ENCODE results near the gene VGLL4.

The VGLL4 gene

GRCh38 chr3:11624704-11625375 lies 18.9 kb downstream of the VGLL4 start:
- DNase-seq (ENCODE audit: low spot score in 2 of 2), result no peak
- Mint-ChIP-seq H3K36me3 (peaks cover 14% of the 10 kb centered on the region), H3K9me3 (no peaks in the 10 kb centered on the region), H3K27ac (peak overlapping the region; percentile 82), H3K4me3 (peak overlapping the region; percentile 58), H3K4me1 (peaks cover 74% of the 10 kb centered on the region)
- ATAC-seq, result no peak

GRCh38 chr3:11624161-11624560 lies 19.6 kb downstream of the VGLL4 start:
- ATAC-seq, result peak; percentile 93
- H3K9me3 Mint-ChIP-seq, result no peaks in the 10 kb centered on the region
- peak overlapping the region; percentile 58 for H3K4me3 Mint-ChIP-seq
- H3K27ac Mint-ChIP-seq, result peak overlapping the region; percentile 82
- H3K36me3 Mint-ChIP-seq, result peaks cover 14% of the 10 kb centered on the region
- H3K4me1 Mint-ChIP-seq, result peaks cover 75% of the 10 kb centered on the region
- peak; percentile 25 to 78 for DNase-seq (ENCODE audit: low spot score in 2 of 2)

GRCh38 chr3:11622586-11623550 lies 20.8 kb downstream of the VGLL4 start:
- DNase-seq (ENCODE audit: low spot score in 2 of 2) (no peak), ATAC-seq (no peak)
- H3K4me1 Mint-ChIP-seq, result peaks cover 80% of the 10 kb centered on the region
- no peak overlapping the region for H3K4me3 Mint-ChIP-seq
- H3K27ac Mint-ChIP-seq, result peak overlapping the region; percentile 24
- no peaks in the 10 kb centered on the region for H3K9me3 Mint-ChIP-seq
- peaks cover 14% of the 10 kb centered on the region for H3K36me3 Mint-ChIP-seq

- Mint-ChIP-seq H3K36me3 (peaks cover 15% of the 10 kb centered on the region), H3K4me3 (no peak overlapping the region), H3K4me1 (peaks cover 78% of the 10 kb centered on the region), H3K27ac (no peak overlapping the region), H3K9me3 (no peaks in the 10 kb centered on the region)
- ATAC-seq, result no peak
- no peak for DNase-seq (ENCODE audit: low spot score in 2 of 2)
Observed at GRCh38 chr3:11621077-11621476, 22.6 kb downstream of the VGLL4 start.

DNA sequence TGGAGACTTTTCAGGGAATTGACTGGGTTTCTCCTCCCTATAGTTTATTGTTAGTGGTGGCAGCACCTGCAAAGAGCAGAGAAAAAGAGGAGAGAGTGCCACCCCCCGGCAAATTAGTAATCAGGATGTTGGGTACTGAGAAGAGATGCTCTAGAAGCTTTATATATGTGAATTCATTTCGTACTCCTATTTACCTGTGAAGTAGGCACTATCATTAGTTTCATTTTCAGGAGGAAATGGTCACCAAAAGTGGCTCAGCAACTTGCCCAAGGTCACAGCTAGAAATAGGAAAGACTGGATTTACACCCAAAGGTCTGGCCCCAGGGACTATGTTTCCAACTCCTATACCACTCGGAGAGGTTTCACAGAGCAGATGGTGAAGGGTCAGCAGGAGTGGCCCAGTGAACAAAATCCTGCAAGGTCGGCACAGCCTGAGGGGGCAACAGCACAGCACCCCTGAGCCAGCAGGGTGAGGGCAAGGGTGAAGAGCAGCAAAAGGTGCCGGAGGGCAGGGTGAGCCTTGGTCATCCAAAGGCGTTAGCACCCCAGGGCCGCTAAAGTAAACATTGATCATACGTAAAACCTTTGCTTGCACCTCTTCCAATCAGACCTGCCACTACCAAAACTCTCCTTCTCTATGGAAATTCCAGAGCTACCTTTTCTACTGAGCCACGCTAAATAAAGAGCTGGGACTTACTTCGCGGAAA lies 23.6 kb downstream of the VGLL4 start:
- H3K27ac Mint-ChIP-seq, result no peak overlapping the region
- ATAC-seq (no peak), DNase-seq (ENCODE audit: low spot score in 2 of 2) (no peak)
- peaks cover 79% of the 10 kb centered on the region for H3K4me1 Mint-ChIP-seq
- peaks cover 17% of the 10 kb centered on the region for H3K36me3 Mint-ChIP-seq
- H3K9me3 Mint-ChIP-seq, result no peaks in the 10 kb centered on the region
- H3K4me3 Mint-ChIP-seq, result no peak overlapping the region

DNA sequence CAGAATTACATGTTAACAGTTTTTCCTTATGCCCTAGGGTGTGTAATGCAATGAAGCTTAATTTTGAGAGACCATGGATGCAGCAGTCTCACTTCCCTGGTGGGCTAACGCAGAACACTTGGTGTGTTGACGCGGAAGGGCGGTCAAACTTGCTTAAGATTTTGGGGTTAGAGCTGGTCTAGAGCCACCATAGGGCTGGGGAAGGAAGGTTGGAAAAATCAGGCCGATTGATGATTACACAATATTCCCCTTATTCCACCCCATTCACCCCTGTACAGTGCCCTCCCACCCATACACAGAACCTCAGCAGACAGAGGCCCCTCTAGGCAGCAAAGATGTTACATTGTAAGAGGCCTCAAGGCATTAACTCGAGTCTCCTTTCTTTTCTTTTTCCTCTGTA lies 24.3 kb downstream of the VGLL4 start:
- no peak for DNase-seq (ENCODE audit: low spot score in 2 of 2)
- H3K27ac Mint-ChIP-seq, result peak overlapping the region; percentile 38
- no peak for ATAC-seq
- H3K4me3 Mint-ChIP-seq, result no peak overlapping the region
- H3K9me3 Mint-ChIP-seq, result no peaks in the 10 kb centered on the region
- H3K36me3 Mint-ChIP-seq, result peaks cover 11% of the 10 kb centered on the region
- H3K4me1 Mint-ChIP-seq, result peaks cover 74% of the 10 kb centered on the region

GRCh38 chr3:11618904-11619303 lies 24.8 kb downstream of the VGLL4 start:
- peak overlapping the region; percentile 38 for H3K27ac Mint-ChIP-seq
- H3K4me3 Mint-ChIP-seq, result no peak overlapping the region
- H3K9me3 Mint-ChIP-seq, result no peaks in the 10 kb centered on the region
- peaks cover 11% of the 10 kb centered on the region for H3K36me3 Mint-ChIP-seq
- DNase-seq (ENCODE audit: low spot score in 2 of 2) (no peak), ATAC-seq (no peak)
- H3K4me1 Mint-ChIP-seq, result peaks cover 74% of the 10 kb centered on the region

DNA sequence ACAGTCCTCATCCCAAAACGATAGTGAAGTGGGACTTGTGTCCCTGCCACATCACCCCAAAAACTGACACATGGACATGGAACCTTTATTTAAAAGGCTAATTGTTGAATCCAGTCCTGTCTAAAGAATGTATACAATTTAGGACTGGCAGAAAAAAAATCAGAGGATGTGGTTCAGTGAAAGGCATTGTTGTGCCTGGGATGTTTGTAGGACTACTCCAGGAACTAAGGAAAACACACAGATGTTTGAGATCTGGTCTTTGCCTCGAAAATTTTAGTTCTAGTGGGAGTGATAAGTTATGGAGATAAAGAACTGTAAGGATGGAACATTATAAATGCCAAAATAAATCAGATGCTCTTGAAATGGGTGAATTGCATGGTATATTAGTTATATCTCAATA lies 27.2 kb downstream of the VGLL4 start:
- no peak overlapping the region for H3K4me3 Mint-ChIP-seq
- H3K4me1 Mint-ChIP-seq, result peaks cover 76% of the 10 kb centered on the region
- DNase-seq (ENCODE audit: low spot score in 2 of 2), result no peak

GRCh38 chr3:11613851-11614487 lies 29.7 kb downstream of the VGLL4 start:
- ATAC-seq, result peak; percentile 34

More for the DNA sequence above, 27.2 kb downstream of the VGLL4 start:
- peaks cover 16% of the 10 kb centered on the region for H3K36me3 Mint-ChIP-seq
- no peaks in the 10 kb centered on the region for H3K9me3 Mint-ChIP-seq
- peak overlapping the region; percentile 56 for H3K27ac Mint-ChIP-seq
- ATAC-seq, result no peak

DNA sequence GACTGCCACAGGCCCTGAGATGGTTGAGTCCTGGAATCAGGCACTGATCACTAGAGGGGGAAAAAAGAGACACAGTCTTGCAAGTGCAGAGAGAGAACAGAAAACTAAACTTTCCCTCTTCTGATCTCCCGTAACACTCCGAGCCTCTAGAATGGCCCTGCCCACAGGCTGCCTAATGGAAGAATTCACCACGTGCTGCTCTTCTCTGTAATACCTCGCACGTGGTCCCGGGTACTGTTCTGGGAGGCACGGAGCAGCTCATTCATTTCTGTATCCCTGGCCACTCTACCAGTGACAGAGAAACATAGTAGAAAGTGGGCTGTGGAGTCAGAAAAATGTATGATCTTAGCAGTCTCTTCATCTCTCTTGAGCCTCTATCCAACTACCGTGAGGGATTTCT lies 30.4 kb downstream of the VGLL4 start:
- DNase-seq (ENCODE audit: low spot score in 2 of 2) (no peak), ATAC-seq (no peak)
- peaks cover 75% of the 10 kb centered on the region for H3K4me1 Mint-ChIP-seq
- H3K4me3 Mint-ChIP-seq, result no peak overlapping the region
- peaks cover 22% of the 10 kb centered on the region for H3K36me3 Mint-ChIP-seq
- H3K27ac Mint-ChIP-seq, result peak overlapping the region; percentile 9
- no peaks in the 10 kb centered on the region for H3K9me3 Mint-ChIP-seq

More at GRCh38 chr3:11613851-11614487, 29.7 kb downstream of the VGLL4 start:
- Mint-ChIP-seq H3K9me3 (no peaks in the 10 kb centered on the region), H3K27ac (no peak overlapping the region), H3K36me3 (peaks cover 22% of the 10 kb centered on the region), H3K4me3 (no peak overlapping the region), H3K4me1 (peaks cover 77% of the 10 kb centered on the region)
- DNase-seq (ENCODE audit: low spot score in 2 of 2), result no peak

- Mint-ChIP-seq H3K4me3 (no peak overlapping the region), H3K27ac (peak overlapping the region; percentile 9), H3K9me3 (no peaks in the 10 kb centered on the region), H3K36me3 (peaks cover 21% of the 10 kb centered on the region), H3K4me1 (peaks cover 75% of the 10 kb centered on the region)
- DNase-seq (ENCODE audit: low spot score in 2 of 2), result no peak
- ATAC-seq, result no peak
Observed at GRCh38 chr3:11612515-11613188, 31.1 kb downstream of the VGLL4 start.

GRCh38 chr3:11611341-11611799 lies 32.3 kb downstream of the VGLL4 start:
- Mint-ChIP-seq H3K27ac (no peak overlapping the region), H3K9me3 (no peaks in the 10 kb centered on the region), H3K4me1 (peaks cover 70% of the 10 kb centered on the region), H3K36me3 (peaks cover 17% of the 10 kb centered on the region), H3K4me3 (no peak overlapping the region)
- no peak for ATAC-seq
- no peak for DNase-seq (ENCODE audit: low spot score in 2 of 2)

GRCh38 chr3:11610700-11611275 lies 32.9 kb downstream of the VGLL4 start:
- no peak for DNase-seq (ENCODE audit: low spot score in 2 of 2)
- H3K27ac Mint-ChIP-seq, result no peak overlapping the region
- H3K4me1 Mint-ChIP-seq, result peaks cover 65% of the 10 kb centered on the region
- no peak for ATAC-seq
- H3K4me3 Mint-ChIP-seq, result no peak overlapping the region
- no peaks in the 10 kb centered on the region for H3K9me3 Mint-ChIP-seq
- H3K36me3 Mint-ChIP-seq, result peaks cover 17% of the 10 kb centered on the region

GRCh38 chr3:11610044-11610671 lies 33.6 kb downstream of the VGLL4 start:
- no peak overlapping the region for H3K27ac Mint-ChIP-seq
- no peaks in the 10 kb centered on the region for H3K9me3 Mint-ChIP-seq
- ATAC-seq (no peak), DNase-seq (ENCODE audit: low spot score in 2 of 2) (no peak)
- H3K36me3 Mint-ChIP-seq, result peaks cover 18% of the 10 kb centered on the region
- peaks cover 64% of the 10 kb centered on the region for H3K4me1 Mint-ChIP-seq
- no peak overlapping the region for H3K4me3 Mint-ChIP-seq

All from stimulated activated effector memory CD8-positive, alpha-beta T cell treated with anti-CD3 and anti-CD28 coated beads, Interleukin-12 subunit alpha, Interleukin-12 subunit beta, amount 100 ng/mL, for 72 hours (primary cell).